Lower lobe of right lung (tissue), 2 donors: ENCODE data around the gene ZNF439. TPM values are rescaled to one million over a fixed set of nuclear protein-coding genes. Genes with fewer than 3 reads are reported as not detected.
"Not testable (repeated sequence)": the region's sequence is repeated elsewhere in the genome, so short reads cannot be mapped to it uniquely, and the experiment has no call there.

ENCODE experiments used
- ATAC-seq, 2 donors: fragments of 200-7000 bp; cut with Tn5 transposase; one replicate each; pipeline ENCODE4 v1.9.1; 2020 to 2022; ENCODE audit warnings: mild to moderate bottlenecking in 2 of 2, moderate library complexity in 2 of 2
- DNase-seq: peaks from one replicate; pipeline ENCODE4 v3.0.0-alpha.2; 2020
- H3K27ac ChIP-seq: fragments of 200-600 bp; one replicate; pipeline ENCODE4 v1.8.0; 2022
- H3K27me3 ChIP-seq: fragments of 200-600 bp; one replicate; pipeline ENCODE4 v1.8.0; 2022; ENCODE audit warnings: low read depth
- H3K36me3 ChIP-seq: fragments of 200-600 bp; one replicate; pipeline ENCODE4 v1.8.0; 2022; ENCODE audit warnings: mild to moderate bottlenecking
- H3K4me1 ChIP-seq: fragments of 200-600 bp; one replicate; pipeline ENCODE4 v1.8.0; 2022
- H3K4me3 ChIP-seq: fragments of 200-600 bp; one replicate; pipeline ENCODE4 v1.8.0; 2022; ENCODE audit warnings: mild to moderate bottlenecking
- H3K9me3 ChIP-seq: fragments of 200-600 bp; one replicate; pipeline ENCODE4 v1.8.0; 2022
- CTCF ChIP-seq: fragments of 200-600 bp; IDR thresholded peaks from one replicate; pipeline ENCODE4 v1.8.0; 2022; ENCODE audit warnings: antibody characterized with exemption, mild to moderate bottlenecking
- intact Hi-C: fragments of 100-400 bp; cut with DNase I; formaldehyde crosslinking; loops from one replicate; pipeline ENCODE4 v1.11.0; 2022
- total RNA-seq: library from RNA; stranded (reverse); fragmentation: NEBNext Ultra II Directional; extraction: Animal tissue kit (Norgen Biotek cat#: 25700); gene quantifications from one replicate; pipeline ENCODE4 v1.2.1, GENCODE V29; 2021
- donor health status: DM: no; HTN: yes; CAD: no; lungs with severe emphysema.

The ZNF439 gene
- total RNA-seq, 1 donor from 2014 or later, result 11.2 TPM

GRCh38 chr19:11814700-11815035 is 33.9 kb upstream of the ZNF439 start:
- no peak for DNase-seq
- Histone ChIP-seq H3K36me3 (no peaks in the 10 kb centered on the region), H3K27me3 (no peaks in the 10 kb centered on the region), H3K4me3 (peak overlapping the region; percentile 87), H3K9me3 (no peaks in the 10 kb centered on the region), H3K4me1 (peaks cover 9% of the 10 kb centered on the region), H3K27ac (peak overlapping the region; percentile 91)
- peak; percentile 55 to 66 for ATAC-seq
- no peak for TF ChIP-seq CTCF
- intact Hi-C loops, result no loop called here

GRCh38 chr19:11821474-11822109 is 26.9 kb upstream of the ZNF439 start:
- intact Hi-C loops, result no loop called here
- H3K4me3 ChIP-seq, result no peak overlapping the region
- no peaks in the 10 kb centered on the region for H3K27me3 ChIP-seq
- no peaks in the 10 kb centered on the region for H3K4me1 ChIP-seq
- DNase-seq, result no peak
- H3K36me3 ChIP-seq, result no peaks in the 10 kb centered on the region
- no peak overlapping the region for H3K27ac ChIP-seq
- no peak for TF ChIP-seq CTCF
- ATAC-seq, result peak in 1 of 2 donors; percentile 49
- H3K9me3 ChIP-seq, result peaks cover under 1% of the 10 kb centered on the region

GRCh38 chr19:11828957-11829876 is 19.3 kb upstream of the ZNF439 start:
- H3K4me1 ChIP-seq, DNase-seq, H3K27ac ChIP-seq, ATAC-seq, H3K4me3 ChIP-seq, H3K27me3 ChIP-seq, intact Hi-C loops: not testable (repeated sequence)
- Histone ChIP-seq H3K9me3 (peaks cover 48% of the 10 kb centered on the region), H3K36me3 (peaks cover 38% of the 10 kb centered on the region)

GRCh38 chr19:11832253-11832912 is 16.1 kb upstream of the ZNF439 start:
- H3K4me1 ChIP-seq, result no peaks in the 10 kb centered on the region
- peaks cover 38% of the 10 kb centered on the region for H3K36me3 ChIP-seq
- H3K27ac ChIP-seq, result no peak overlapping the region
- no peak overlapping the region for H3K4me3 ChIP-seq
- H3K9me3 ChIP-seq, result peaks cover 43% of the 10 kb centered on the region
- H3K27me3 ChIP-seq, result no peaks in the 10 kb centered on the region
- DNase-seq (no peak), ATAC-seq (no peak)
- intact Hi-C loops, result no loop called here
- no peak for TF ChIP-seq CTCF

- TF ChIP-seq CTCF, result no peak
- no peak overlapping the region for H3K4me3 ChIP-seq
- no peak for ATAC-seq
- DNase-seq, result no peak
- intact Hi-C loops, result no loop called here
- H3K4me1 ChIP-seq, result no peaks in the 10 kb centered on the region
- H3K27ac ChIP-seq, result no peak overlapping the region
- H3K9me3 ChIP-seq, result peaks cover 38% of the 10 kb centered on the region
- H3K36me3 ChIP-seq, result peaks cover 38% of the 10 kb centered on the region
- H3K27me3 ChIP-seq, result no peaks in the 10 kb centered on the region
Measured at GRCh38 chr19:11833541-11833940, 15.0 kb upstream of the ZNF439 start.

GRCh38 chr19:11835626-11836066 is 12.9 kb upstream of the ZNF439 start:
- H3K4me1 ChIP-seq, DNase-seq, intact Hi-C loops, H3K27ac ChIP-seq, H3K4me3 ChIP-seq, ATAC-seq, H3K27me3 ChIP-seq: not testable (repeated sequence)
- Histone ChIP-seq H3K36me3 (peaks cover 27% of the 10 kb centered on the region), H3K9me3 (peaks cover 38% of the 10 kb centered on the region)
